Tibial artery (tissue), 4 donors: ENCODE measurements around the gene RNF10.

Experiments used
- DNase-seq, 2 donors: peaks; one replicate each; pipeline ENCODE4 v3.0.0-alpha.2; 2019
- H3K27ac ChIP-seq, 2 donors: fragments of 200-600 bp; sonication (generic) in 1 of 2; 1 replicate in 1 of 2; 2 replicates in 1 of 2; pipeline ENCODE4 v1.5.1; 2018 to 2019; ENCODE audit warnings: mild to moderate bottlenecking in 1 of 2
- H3K27me3 ChIP-seq, 2 donors: fragments of 200-600 bp; sonication (generic) in 1 of 2; one replicate each; pipeline versions ENCODE4 v1.5.1 to v1.6.0; 2016 to 2019
- H3K36me3 ChIP-seq, 3 donors: fragments of 200-600 bp; sonication (generic) in 2 of 3; one replicate each; pipeline ENCODE4 v1.5.1; 2016 to 2019; ENCODE audit warnings: mild to moderate bottlenecking in 2 of 3
- H3K4me1 ChIP-seq, 4 donors: fragments of 200-600 bp; sonication (generic) in 2 of 4; 1 replicate in 3 of 4; 2 replicates in 1 of 4; pipeline ENCODE4 v1.5.1; 2016 to 2019
- H3K4me3 ChIP-seq, 2 donors: fragments of 200-600 bp; sonication (generic) in 1 of 2; 1 replicate in 1 of 2; 2 replicates in 1 of 2; pipeline ENCODE4 v1.5.1; 2018 to 2019; ENCODE audit warnings: mild to moderate bottlenecking in 2 of 2
- H3K9me3 ChIP-seq, 3 donors: fragments of 200-600 bp; sonication (generic) in 1 of 3; one replicate each; pipeline ENCODE4 v1.5.1; 2016 to 2019
- intact Hi-C: fragments of 100-400 bp; cut with DNase I; formaldehyde crosslinking; loops from one replicate; pipeline ENCODE4 v1.15.0; 2023; ENCODE audit warnings: low total_unique reads
- TF ChIP-seq, protein P1 (sequence below), 2 experiments: fragments of 200-600 bp in 1 of 2; fragments of 450-650 bp in 1 of 2; IDR thresholded peaks; one replicate each; pipeline ENCODE4 v1.5.1; 2017 to 2019; ENCODE audit warnings: antibody characterized with exemption in 2 of 2, mild to moderate bottlenecking in 1 of 2, moderate library complexity in 1 of 2

The RNF10 gene

DNA sequence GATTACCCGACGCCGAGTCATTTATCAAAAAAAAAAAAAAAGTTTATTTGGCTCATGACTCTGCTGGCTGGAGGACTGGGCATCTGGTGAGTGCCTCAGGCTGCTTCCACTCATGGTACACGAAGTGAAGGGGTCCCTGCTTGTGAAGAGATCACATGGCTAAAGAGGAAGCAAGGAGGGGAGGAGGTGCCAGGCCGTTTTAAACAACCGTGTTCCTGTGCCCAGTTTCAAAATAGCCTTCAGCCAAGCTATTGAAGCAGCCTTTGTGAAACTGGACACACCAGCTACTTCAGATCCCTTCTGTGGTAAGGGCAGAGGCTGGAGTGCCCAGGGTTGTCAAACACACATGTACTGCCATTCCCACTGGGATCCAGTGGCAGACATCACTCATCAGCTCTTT, 39.4 kb downstream of the RNF10 start:
- Histone ChIP-seq H3K4me1 (peaks cover 0 to 24% (median 10%) of the 10 kb centered on the region in 4 donors), H3K36me3 (peaks cover 84 to 100% (median 96%) of the 10 kb centered on the region in 3 donors), H3K9me3 (no peaks in the 10 kb centered on the region), H3K27me3 (no peaks in the 10 kb centered on the region), H3K4me3 (no peak overlapping the region), H3K27ac (peak overlapping the region; percentile 10 to 48)
- intact Hi-C loops, result no loop called here
- TF ChIP-seq, protein P1, sequence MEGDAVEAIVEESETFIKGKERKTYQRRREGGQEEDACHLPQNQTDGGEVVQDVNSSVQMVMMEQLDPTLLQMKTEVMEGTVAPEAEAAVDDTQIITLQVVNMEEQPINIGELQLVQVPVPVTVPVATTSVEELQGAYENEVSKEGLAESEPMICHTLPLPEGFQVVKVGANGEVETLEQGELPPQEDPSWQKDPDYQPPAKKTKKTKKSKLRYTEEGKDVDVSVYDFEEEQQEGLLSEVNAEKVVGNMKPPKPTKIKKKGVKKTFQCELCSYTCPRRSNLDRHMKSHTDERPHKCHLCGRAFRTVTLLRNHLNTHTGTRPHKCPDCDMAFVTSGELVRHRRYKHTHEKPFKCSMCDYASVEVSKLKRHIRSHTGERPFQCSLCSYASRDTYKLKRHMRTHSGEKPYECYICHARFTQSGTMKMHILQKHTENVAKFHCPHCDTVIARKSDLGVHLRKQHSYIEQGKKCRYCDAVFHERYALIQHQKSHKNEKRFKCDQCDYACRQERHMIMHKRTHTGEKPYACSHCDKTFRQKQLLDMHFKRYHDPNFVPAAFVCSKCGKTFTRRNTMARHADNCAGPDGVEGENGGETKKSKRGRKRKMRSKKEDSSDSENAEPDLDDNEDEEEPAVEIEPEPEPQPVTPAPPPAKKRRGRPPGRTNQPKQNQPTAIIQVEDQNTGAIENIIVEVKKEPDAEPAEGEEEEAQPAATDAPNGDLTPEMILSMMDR (IDR thresholded peaks at IDR 0.05), result no peak
- DNase-seq, result no peak

DNA sequence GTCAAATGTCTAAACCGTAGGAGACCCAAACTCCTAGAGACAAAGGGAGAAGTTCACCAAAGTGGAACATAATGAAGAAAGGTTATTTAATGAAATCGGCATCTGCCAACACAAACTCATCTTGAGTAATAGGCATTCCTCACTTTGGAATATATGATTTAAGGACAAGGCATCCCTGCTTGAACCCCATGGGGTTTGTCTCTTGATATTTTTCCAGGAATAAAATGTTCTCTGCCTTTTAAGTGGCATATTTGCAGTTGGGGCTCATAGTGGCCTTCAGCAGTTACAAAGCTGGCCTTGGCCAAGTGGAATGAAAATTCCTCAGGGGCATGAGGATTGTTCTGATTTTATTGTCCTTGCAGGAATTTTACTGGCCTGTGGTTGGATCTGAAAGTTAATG, 40.0 kb downstream of the RNF10 start:
- Histone ChIP-seq H3K36me3 (peaks cover 79 to 100% (median 96%) of the 10 kb centered on the region in 3 donors), H3K4me1 (peaks cover 0 to 24% (median 10%) of the 10 kb centered on the region in 4 donors), H3K27ac (peak overlapping the region; percentile 10 to 48), H3K4me3 (no peak overlapping the region), H3K9me3 (no peaks in the 10 kb centered on the region), H3K27me3 (no peaks in the 10 kb centered on the region)
- TF ChIP-seq, protein P1 (IDR thresholded peaks at IDR 0.05), result no peak
- intact Hi-C loops, result no loop called here
- DNase-seq, result no peak

- Histone ChIP-seq H3K9me3 (no peaks in the 10 kb centered on the region), H3K36me3 (peaks cover 30 to 59% (median 55%) of the 10 kb centered on the region in 3 donors), H3K4me3 (no peak overlapping the region), H3K27ac (no peak overlapping the region), H3K27me3 (no peaks in the 10 kb centered on the region), H3K4me1 (peaks cover 0 to 40% (median 20%) of the 10 kb centered on the region in 4 donors)
- intact Hi-C loops, result no loop called here
- DNase-seq, result no peak
- TF ChIP-seq, protein P1 (IDR thresholded peaks at IDR 0.05), result no peak
Observed at GRCh38 chr12:120579179-120579578, 45.0 kb downstream of the RNF10 start.

GRCh38 chr12:120580787-120581723, 46.9 kb downstream of the RNF10 start, which contains the start of gene POP5:
Gene POP5 (minus strand): TSS chr12:120581402. CDS start chr12:120581362, 40 bp downstream.
- H3K27ac ChIP-seq, result peak within 1 kb of the TSS; percentile 69
- peaks cover 25 to 40% (median 38%) of the 10 kb centered on the region in 3 donors for H3K36me3 ChIP-seq
- intact Hi-C loops, result loop anchor here (5.0 to 10.0 kb wide), 5 partner anchors 66 to 524 kb away; partner anchors contain the start of gene UNC119B
- DNase-seq, result peak; percentile 98
- peak within 1 kb of the TSS; percentile 75 to 78 for H3K4me3 ChIP-seq
- TF ChIP-seq, protein P1 (IDR thresholded peaks at IDR 0.05), result no peak
- no peaks in the 10 kb centered on the region for H3K9me3 ChIP-seq
- peaks cover 0 to 35% (median 22%) of the 10 kb centered on the region in 4 donors for H3K4me1 ChIP-seq
- H3K27me3 ChIP-seq, result no peaks in the 10 kb centered on the region

- Histone ChIP-seq H3K4me1 (peaks cover 0 to 35% (median 22%) of the 10 kb centered on the region in 4 donors), H3K4me3 (peak overlapping the region; percentile 75 to 78), H3K9me3 (no peaks in the 10 kb centered on the region), H3K36me3 (peaks cover 16 to 31% (median 28%) of the 10 kb centered on the region in 3 donors), H3K27ac (peak overlapping the region in 1 of 2 donors; percentile 69), H3K27me3 (no peaks in the 10 kb centered on the region)
- intact Hi-C loops, result loop anchor here (5.0 to 10.0 kb wide), 5 partner anchors 65 to 523 kb away; partner anchors contain the start of gene UNC119B
- no peak for DNase-seq
- TF ChIP-seq, protein P1 (IDR thresholded peaks at IDR 0.05), result no peak
Observed at GRCh38 chr12:120581998-120582397, 47.8 kb downstream of the RNF10 start.
